Chondrocyte (in vitro differentiated cells): Measurements from ENCODE around the gene RFX7. TPM values are rescaled to one million over a fixed set of nuclear protein-coding genes. Genes with fewer than 3 reads are reported as not detected.

Experiments
- DNase-seq: peaks from one replicate; pipeline ENCODE4 v3.0.0; 2021; ENCODE audit warnings: mixed read lengths, low spot score
- H3K27ac Mint-ChIP-seq: one replicate; pipeline ENCODE4 v1.8.0; 2021; ENCODE audit warnings: mild to moderate bottlenecking, moderate library complexity, mixed read lengths; ENCODE audit not compliant: unreplicated experiment
- H3K27me3 Mint-ChIP-seq: 2 replicates; pipeline ENCODE4 v1.8.0; 2021; ENCODE audit warnings: low read depth, mixed read lengths
- H3K36me3 Mint-ChIP-seq: 2 replicates; pipeline ENCODE4 v1.8.0; 2021; ENCODE audit warnings: low read depth, mixed read lengths
- H3K4me1 Mint-ChIP-seq: 2 replicates; pipeline ENCODE4 v1.8.0; 2021; ENCODE audit warnings: low read depth, mild to moderate bottlenecking, mixed read lengths
- H3K4me3 Mint-ChIP-seq: one replicate; pipeline ENCODE4 v1.8.0; 2021; ENCODE audit warnings: mild to moderate bottlenecking, moderate library complexity, mixed read lengths; ENCODE audit not compliant: unreplicated experiment
- H3K9me3 Mint-ChIP-seq: 2 replicates; pipeline ENCODE4 v1.8.0; 2021; ENCODE audit warnings: low read depth, mixed read lengths
- total RNA-seq: library from RNA; stranded (reverse); gene quantifications from 3 replicates; pipeline ENCODE4 v1.2.1, GENCODE V29; 2021
- TF ChIP-seq, protein P1 (sequence below): fragments of 200-600 bp; sonication (generic); IDR thresholded peaks from 2 replicates; pipeline ENCODE4 v1.5.0; 2021; ENCODE audit warnings: antibody characterized with exemption, mild to moderate bottlenecking, moderate library complexity

The RFX7 gene
- total RNA-seq, 1 donor from 2014 or later: 17.8 TPM

DNA sequence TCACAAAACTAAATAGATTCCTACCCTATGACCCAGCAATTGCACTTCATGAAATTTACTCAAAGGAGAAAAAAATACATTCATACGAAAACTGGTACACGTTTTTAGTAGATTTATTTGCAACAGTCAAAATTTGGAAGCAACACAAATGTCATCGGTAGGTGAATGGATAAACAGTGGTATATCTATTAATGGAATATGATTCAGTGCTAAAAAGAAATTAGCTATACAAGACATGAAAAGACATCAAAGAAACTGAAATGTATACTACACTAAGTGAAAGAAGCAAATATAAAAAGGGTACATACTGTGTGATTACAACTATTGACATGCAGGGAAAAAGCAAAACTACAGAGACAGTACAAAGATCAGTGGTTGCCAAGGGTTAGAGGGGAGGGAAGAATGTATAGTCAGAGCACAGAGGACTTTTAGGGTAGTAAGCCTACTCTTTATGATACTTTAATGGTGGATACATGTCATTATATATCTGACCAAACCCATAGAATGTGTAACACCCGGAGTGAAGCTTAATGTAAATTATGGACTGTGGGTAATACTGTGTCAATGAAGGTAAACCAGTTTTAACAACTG lies 31.6 kb downstream of the RFX7 start:
- Mint-ChIP-seq H3K27ac (no peak overlapping the region), H3K36me3 (peaks cover 13% of the 10 kb centered on the region), H3K4me1 (peaks cover 40% of the 10 kb centered on the region), H3K27me3 (no peaks in the 10 kb centered on the region), H3K4me3 (no peak overlapping the region), H3K9me3 (peaks cover 27% of the 10 kb centered on the region)
- TF ChIP-seq, protein P1, sequence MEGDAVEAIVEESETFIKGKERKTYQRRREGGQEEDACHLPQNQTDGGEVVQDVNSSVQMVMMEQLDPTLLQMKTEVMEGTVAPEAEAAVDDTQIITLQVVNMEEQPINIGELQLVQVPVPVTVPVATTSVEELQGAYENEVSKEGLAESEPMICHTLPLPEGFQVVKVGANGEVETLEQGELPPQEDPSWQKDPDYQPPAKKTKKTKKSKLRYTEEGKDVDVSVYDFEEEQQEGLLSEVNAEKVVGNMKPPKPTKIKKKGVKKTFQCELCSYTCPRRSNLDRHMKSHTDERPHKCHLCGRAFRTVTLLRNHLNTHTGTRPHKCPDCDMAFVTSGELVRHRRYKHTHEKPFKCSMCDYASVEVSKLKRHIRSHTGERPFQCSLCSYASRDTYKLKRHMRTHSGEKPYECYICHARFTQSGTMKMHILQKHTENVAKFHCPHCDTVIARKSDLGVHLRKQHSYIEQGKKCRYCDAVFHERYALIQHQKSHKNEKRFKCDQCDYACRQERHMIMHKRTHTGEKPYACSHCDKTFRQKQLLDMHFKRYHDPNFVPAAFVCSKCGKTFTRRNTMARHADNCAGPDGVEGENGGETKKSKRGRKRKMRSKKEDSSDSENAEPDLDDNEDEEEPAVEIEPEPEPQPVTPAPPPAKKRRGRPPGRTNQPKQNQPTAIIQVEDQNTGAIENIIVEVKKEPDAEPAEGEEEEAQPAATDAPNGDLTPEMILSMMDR: no peak
- no peak for DNase-seq

DNA sequence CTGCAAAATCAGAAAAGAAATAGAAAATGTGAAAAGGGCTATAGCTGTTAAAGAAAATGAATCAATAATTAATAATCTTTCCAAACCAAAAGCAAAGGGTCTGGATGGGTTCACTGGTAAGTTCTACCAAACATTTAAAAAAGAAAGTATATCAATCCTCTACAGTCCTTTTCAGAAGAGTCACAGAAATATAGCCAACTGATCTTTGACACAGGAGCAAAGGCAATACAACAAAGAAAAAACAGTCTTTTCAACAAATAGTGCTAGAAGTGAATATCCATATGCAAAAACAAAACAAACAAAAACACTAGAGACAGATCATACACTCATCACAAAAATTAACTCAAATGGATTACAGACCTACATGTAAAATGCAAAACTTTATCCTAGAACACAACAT lies 32.6 kb downstream of the RFX7 start:
- Mint-ChIP-seq H3K36me3 (peaks cover 13% of the 10 kb centered on the region), H3K27ac (no peak overlapping the region), H3K4me3 (no peak overlapping the region), H3K27me3 (no peaks in the 10 kb centered on the region), H3K9me3 (peaks cover 29% of the 10 kb centered on the region), H3K4me1 (peaks cover 38% of the 10 kb centered on the region)
- TF ChIP-seq, protein P1: no peak
- DNase-seq: no peak

DNA sequence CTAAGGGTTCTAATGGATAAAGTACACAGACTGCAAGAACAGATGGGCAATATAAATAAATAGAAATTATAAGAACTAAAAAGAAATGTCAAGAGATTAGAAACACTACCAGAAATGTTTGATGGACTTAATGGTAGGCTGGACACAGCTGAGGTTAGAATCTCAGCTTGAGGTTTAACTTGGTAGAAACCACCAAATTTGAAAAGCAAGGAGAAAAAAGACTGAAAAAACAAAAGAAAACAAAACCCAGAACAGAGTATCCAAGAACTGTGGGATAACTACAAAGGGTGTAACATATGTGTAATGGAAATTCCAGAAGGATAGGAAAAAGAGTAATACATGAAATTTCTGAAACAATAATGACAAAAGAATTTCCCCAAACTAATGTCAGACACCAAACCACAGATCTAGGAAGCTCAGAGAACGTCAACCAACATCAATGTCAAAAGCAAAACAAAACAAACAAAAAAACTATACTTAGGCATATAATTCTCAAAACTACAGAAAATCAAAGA lies 35.0 kb downstream of the RFX7 start:
- H3K4me3 Mint-ChIP-seq: no peak overlapping the region
- H3K27me3 Mint-ChIP-seq: no peaks in the 10 kb centered on the region
- no peak overlapping the region for H3K27ac Mint-ChIP-seq
- H3K9me3 Mint-ChIP-seq: peaks cover 29% of the 10 kb centered on the region
- no peak for DNase-seq
- TF ChIP-seq, protein P1: no peak
- H3K4me1 Mint-ChIP-seq: peaks cover 51% of the 10 kb centered on the region
- peaks cover 13% of the 10 kb centered on the region for H3K36me3 Mint-ChIP-seq

DNA sequence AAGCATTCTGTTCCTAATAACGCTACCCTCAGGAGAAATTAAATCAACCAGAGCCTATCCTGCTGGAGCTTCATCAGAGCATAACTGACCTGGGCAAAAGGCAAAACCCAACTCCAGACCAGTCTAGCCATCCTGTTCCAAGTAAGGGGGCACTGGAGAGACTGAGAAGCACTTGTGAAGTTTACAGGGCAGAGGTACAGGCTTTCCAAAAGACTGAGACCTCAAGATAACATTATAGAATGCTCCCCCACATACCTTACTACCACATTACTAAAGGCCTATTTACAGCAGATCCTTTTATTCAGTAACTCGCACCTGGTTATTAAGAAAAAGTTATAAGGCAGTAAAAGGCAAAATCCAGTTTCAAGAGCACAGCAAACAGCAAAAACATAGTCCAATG lies 35.5 kb downstream of the RFX7 start:
- peaks cover 29% of the 10 kb centered on the region for H3K9me3 Mint-ChIP-seq
- H3K36me3 Mint-ChIP-seq: peaks cover 13% of the 10 kb centered on the region
- no peak for DNase-seq
- H3K27ac Mint-ChIP-seq: no peak overlapping the region
- no peak overlapping the region for H3K4me3 Mint-ChIP-seq
- TF ChIP-seq, protein P1: no peak
- H3K27me3 Mint-ChIP-seq: no peaks in the 10 kb centered on the region
- H3K4me1 Mint-ChIP-seq: peaks cover 51% of the 10 kb centered on the region

DNA sequence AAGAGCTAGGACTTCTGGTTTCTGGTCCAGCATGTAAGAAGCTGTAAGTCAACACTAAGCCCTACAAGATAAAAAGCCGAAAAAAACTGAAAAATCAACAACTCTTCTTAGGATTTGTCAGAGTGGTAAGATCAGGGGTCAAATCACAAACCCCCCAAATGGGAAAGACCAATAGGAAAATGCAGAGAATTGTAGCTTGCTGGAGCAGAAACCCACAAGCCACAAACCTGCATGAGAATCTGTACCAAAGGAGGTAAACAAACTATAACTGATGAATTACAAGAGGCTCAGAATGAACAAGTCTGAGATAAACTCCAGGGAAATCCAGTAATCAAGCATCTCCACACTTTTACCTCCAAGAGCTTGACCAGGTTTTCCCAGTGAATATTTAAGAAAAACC lies 36.0 kb downstream of the RFX7 start:
- no peaks in the 10 kb centered on the region for H3K27me3 Mint-ChIP-seq
- peaks cover 54% of the 10 kb centered on the region for H3K4me1 Mint-ChIP-seq
- TF ChIP-seq, protein P1: no peak
- H3K9me3 Mint-ChIP-seq: peaks cover 29% of the 10 kb centered on the region
- no peak for DNase-seq
- H3K36me3 Mint-ChIP-seq: peaks cover 13% of the 10 kb centered on the region
- H3K27ac Mint-ChIP-seq: no peak overlapping the region
- no peak overlapping the region for H3K4me3 Mint-ChIP-seq
